Stimulated activated CD4-positive, alpha-beta T cell treated with anti-CD3 and anti-CD28 coated beads, Interleukin-15, amount 100 ng/mL, for 24 hours (primary cell): Measurements from ENCODE around the gene XYLT1.
"Not testable (repeated sequence)": the region's sequence is repeated elsewhere in the genome, so short reads cannot be mapped to it uniquely, and the experiment has no call there.

ENCODE experiments used
- DNase-seq: peaks from one replicate; pipeline ENCODE4 v3.0.0-alpha.2; 2020

The XYLT1 gene

GRCh38 chr16:17423221-17423620 lies 47.5 kb downstream of the XYLT1 start:
- DNase-seq: no peak

- DNase-seq: no peak
Measured at GRCh38 chr16:17420816-17421215, 49.9 kb downstream of the XYLT1 start.

GRCh38 chr16:17419266-17419665 lies 51.5 kb downstream of the XYLT1 start:
- DNase-seq: no peak

GRCh38 chr16:17417740-17418139 lies 53.0 kb downstream of the XYLT1 start:
- DNase-seq: no peak

GRCh38 chr16:17416461-17417311 lies 54.1 kb downstream of the XYLT1 start:
- peak; percentile 66 for DNase-seq

- no peak for DNase-seq
Measured at GRCh38 chr16:17414916-17415315, 55.8 kb downstream of the XYLT1 start.

GRCh38 chr16:17414421-17414820 lies 56.3 kb downstream of the XYLT1 start:
- DNase-seq: peak; percentile 46

- DNase-seq: no peak
Measured at GRCh38 chr16:17413508-17413907, 57.3 kb downstream of the XYLT1 start.

GRCh38 chr16:17412791-17413190 lies 58.0 kb downstream of the XYLT1 start:
- DNase-seq: no peak

GRCh38 chr16:17412221-17412620 lies 58.5 kb downstream of the XYLT1 start:
- no peak for DNase-seq

- no peak for DNase-seq
Measured at GRCh38 chr16:17411263-17411662, 59.5 kb downstream of the XYLT1 start.

GRCh38 chr16:17410316-17410715 lies 60.4 kb downstream of the XYLT1 start:
- DNase-seq: not testable (repeated sequence)

- DNase-seq: no peak
Measured at GRCh38 chr16:17409894-17410293, 60.9 kb downstream of the XYLT1 start.

- no peak for DNase-seq
Measured at GRCh38 chr16:17408955-17409441, 61.8 kb downstream of the XYLT1 start.

- no peak for DNase-seq
Measured at GRCh38 chr16:17408296-17408695, 62.5 kb downstream of the XYLT1 start.

- no peak for DNase-seq
Measured at GRCh38 chr16:17407321-17407720, 63.4 kb downstream of the XYLT1 start.

- DNase-seq: no peak
Measured at GRCh38 chr16:17404941-17405689, 65.6 kb downstream of the XYLT1 start.

GRCh38 chr16:17403859-17404545 lies 66.8 kb downstream of the XYLT1 start:
- DNase-seq: no peak

GRCh38 chr16:17403156-17403809 lies 67.5 kb downstream of the XYLT1 start:
- no peak for DNase-seq

- no peak for DNase-seq
Measured at GRCh38 chr16:17397499-17397891, 73.3 kb downstream of the XYLT1 start.

- DNase-seq: no peak
Measured at GRCh38 chr16:17396762-17397498, 73.8 kb downstream of the XYLT1 start.

- DNase-seq: no peak
Measured at GRCh38 chr16:17395849-17396480, 74.8 kb downstream of the XYLT1 start.
